ENCODE data around the gene UTF1.

DNA sequence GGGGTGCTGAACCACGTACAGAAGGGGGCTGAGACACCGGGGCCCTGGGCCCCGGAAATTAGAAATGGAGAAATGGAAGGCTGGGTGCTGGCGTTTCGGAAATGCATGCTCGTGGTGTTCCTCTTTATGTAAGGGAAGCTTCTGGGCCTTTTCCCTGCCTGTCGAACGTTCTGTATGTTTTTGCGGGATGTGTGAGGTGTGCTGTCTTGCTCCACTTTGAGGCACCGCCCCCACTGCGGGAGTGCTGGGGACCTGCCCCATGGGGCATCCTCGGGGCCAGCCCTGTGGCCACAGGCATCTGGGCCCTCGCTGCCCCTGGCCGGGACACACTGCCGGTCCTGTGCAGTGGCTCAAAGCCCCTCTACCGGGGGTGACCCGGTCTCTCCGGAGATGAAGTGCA, 5.9 kb downstream of the UTF1 start:
- TF ChIP-seq, protein P1, sequence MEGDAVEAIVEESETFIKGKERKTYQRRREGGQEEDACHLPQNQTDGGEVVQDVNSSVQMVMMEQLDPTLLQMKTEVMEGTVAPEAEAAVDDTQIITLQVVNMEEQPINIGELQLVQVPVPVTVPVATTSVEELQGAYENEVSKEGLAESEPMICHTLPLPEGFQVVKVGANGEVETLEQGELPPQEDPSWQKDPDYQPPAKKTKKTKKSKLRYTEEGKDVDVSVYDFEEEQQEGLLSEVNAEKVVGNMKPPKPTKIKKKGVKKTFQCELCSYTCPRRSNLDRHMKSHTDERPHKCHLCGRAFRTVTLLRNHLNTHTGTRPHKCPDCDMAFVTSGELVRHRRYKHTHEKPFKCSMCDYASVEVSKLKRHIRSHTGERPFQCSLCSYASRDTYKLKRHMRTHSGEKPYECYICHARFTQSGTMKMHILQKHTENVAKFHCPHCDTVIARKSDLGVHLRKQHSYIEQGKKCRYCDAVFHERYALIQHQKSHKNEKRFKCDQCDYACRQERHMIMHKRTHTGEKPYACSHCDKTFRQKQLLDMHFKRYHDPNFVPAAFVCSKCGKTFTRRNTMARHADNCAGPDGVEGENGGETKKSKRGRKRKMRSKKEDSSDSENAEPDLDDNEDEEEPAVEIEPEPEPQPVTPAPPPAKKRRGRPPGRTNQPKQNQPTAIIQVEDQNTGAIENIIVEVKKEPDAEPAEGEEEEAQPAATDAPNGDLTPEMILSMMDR (IDR thresholded peaks at IDR 0.05), result no peak
- TF ChIP-seq POLR2A (IDR thresholded peaks at IDR 0.05) (no peak), POLR2AphosphoS5 (IDR thresholded peaks at IDR 0.05) (no peak), EP300 (IDR thresholded peaks at IDR 0.05) (no peak)

All from stomach (tissue), 4 donors.